ENCODE results near the gene DGKD. TPM values are rescaled to one million over a fixed set of nuclear protein-coding genes. Genes with fewer than 3 reads are reported as not detected.
A peak's percentile ranks its signal among the peaks of the same experiment; 100 is the strongest.

DGKD gene
- total RNA-seq, 2 donors from 2014 or later, result 21.5 to 63.1 TPM

DNA sequence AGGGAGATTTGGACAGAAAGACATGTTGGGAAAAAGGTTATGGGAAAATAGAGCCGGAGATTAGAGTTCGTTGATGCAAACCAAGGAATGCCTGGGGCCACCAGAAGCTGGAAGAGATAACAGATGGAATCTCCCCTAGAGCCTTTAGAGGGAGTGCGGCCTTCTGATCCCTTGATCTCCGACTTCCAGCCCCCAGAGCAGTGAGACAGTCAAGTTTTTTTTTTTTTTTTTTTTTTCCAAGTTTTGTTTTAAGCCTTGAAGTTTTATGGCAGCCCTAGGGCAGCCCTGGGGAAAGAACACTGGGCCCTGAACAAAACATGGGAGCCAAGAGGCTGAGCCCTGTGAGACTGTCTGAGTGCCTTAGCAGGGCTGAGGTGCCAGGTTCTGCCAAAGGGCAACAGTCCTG, 6.5 kb downstream of the DGKD start:
- H3K27ac ChIP-seq, result no peak overlapping the region
- no peak overlapping the region for H3K4me3 ChIP-seq
- no peak for DNase-seq (ENCODE audit: low spot score)
- no peaks in the 10 kb centered on the region for H3K27me3 ChIP-seq (replicated peaks; ENCODE audit: insufficient read depth)
- no peaks in the 10 kb centered on the region for H3K4me1 ChIP-seq (replicated peaks)
- intact Hi-C loops (cut with DNase I), result no loop called here
- no peaks in the 10 kb centered on the region for H3K9me3 ChIP-seq
- no peaks in the 10 kb centered on the region for H3K36me3 ChIP-seq
- no peak for TF ChIP-seq POLR2AphosphoS5 (IDR thresholded peaks at IDR 0.05)
- no peak for TF ChIP-seq POLR2A (IDR thresholded peaks at IDR 0.05)
- WGBS, result 65% methylated on average over 4 of the region's 4 CpGs

DNA sequence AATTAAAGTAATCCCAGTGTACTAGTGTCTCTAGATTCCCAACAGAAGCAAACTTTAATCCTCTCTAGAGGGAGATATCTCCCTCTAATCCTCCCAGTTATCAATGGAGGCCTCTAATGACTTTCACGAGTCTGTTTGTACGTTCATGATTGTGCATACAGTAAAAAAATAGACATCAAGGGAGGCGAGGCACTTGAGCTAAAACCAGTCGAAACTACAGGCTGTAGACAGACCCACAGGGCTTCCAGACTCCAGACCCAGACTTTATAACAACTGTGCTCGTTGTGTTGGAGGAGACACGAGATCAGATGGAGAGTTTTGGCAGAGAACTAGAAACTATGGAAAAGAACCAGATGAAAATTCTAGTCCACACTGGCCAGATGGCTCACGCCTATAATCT, 7.0 kb downstream of the DGKD start:
- Histone ChIP-seq H3K27me3 (replicated peaks; ENCODE audit: insufficient read depth) (no peaks in the 10 kb centered on the region), H3K4me3 (no peak overlapping the region), H3K36me3 (no peaks in the 10 kb centered on the region), H3K4me1 (replicated peaks) (no peaks in the 10 kb centered on the region), H3K27ac (peak overlapping the region in 1 of 2 donors; percentile 10), H3K9me3 (no peaks in the 10 kb centered on the region)
- intact Hi-C loops (cut with DNase I), result no loop called here
- TF ChIP-seq, protein P1, sequence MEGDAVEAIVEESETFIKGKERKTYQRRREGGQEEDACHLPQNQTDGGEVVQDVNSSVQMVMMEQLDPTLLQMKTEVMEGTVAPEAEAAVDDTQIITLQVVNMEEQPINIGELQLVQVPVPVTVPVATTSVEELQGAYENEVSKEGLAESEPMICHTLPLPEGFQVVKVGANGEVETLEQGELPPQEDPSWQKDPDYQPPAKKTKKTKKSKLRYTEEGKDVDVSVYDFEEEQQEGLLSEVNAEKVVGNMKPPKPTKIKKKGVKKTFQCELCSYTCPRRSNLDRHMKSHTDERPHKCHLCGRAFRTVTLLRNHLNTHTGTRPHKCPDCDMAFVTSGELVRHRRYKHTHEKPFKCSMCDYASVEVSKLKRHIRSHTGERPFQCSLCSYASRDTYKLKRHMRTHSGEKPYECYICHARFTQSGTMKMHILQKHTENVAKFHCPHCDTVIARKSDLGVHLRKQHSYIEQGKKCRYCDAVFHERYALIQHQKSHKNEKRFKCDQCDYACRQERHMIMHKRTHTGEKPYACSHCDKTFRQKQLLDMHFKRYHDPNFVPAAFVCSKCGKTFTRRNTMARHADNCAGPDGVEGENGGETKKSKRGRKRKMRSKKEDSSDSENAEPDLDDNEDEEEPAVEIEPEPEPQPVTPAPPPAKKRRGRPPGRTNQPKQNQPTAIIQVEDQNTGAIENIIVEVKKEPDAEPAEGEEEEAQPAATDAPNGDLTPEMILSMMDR (IDR thresholded peaks at IDR 0.05), result no peak
- TF ChIP-seq POLR2AphosphoS5 (IDR thresholded peaks at IDR 0.05), result no peak
- no peak for TF ChIP-seq POLR2A (IDR thresholded peaks at IDR 0.05)
- WGBS, result 64% methylated on average over 7 of the region's 7 CpGs
- no peak for DNase-seq (ENCODE audit: low spot score)

DNA sequence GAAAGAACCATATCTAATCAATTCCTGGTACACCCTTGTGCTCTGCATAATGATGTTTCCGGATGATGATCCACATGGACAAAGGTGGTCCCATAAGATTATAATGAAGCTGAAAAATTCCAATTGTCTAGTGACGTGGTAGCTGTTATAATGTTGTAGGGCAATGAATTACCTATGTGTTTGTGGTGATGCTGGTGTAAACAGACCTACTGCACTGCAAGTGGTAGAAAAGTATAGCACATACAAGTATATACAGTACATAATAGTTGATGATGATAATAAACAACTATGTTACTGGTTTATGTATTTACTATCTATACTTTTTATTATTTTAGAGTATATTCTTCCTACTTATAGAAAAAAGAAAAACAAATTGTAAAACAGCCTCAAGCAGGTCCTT, 8.4 kb downstream of the DGKD start:
- TF ChIP-seq POLR2AphosphoS5 (IDR thresholded peaks at IDR 0.05) (no peak), POLR2A (IDR thresholded peaks at IDR 0.05) (no peak)
- TF ChIP-seq, protein P1 (IDR thresholded peaks at IDR 0.05), result no peak
- H3K36me3 ChIP-seq, result no peaks in the 10 kb centered on the region
- 74% methylated on average over 2 of the region's 2 CpGs for WGBS

DNA sequence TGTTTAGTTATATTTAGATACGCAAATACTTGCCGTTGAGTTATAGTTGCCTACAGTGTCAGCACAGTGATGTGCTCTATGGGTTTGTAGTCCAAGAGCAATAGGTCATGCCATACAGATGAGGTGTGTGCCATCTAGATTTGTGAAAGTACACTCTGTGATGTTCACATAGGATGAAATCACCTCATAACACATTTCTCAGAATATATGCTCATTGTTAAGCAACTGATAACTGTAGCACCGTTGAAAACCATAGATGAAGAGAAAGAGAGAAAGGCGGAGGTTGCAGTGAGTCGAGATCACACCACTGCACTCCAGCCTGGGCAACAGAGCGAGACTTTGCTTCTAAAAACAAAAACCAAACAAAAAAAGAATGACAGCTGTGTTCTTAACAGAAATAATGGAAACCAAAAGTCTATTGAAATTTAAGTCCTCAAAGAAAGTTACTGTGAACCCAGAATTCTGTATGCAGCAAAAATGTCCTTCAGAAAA, 9.5 kb downstream of the DGKD start:
- 96% methylated on average over 6 of the region's 6 CpGs for WGBS
- no peaks in the 10 kb centered on the region for H3K9me3 ChIP-seq
- no peaks in the 10 kb centered on the region for H3K27me3 ChIP-seq (replicated peaks; ENCODE audit: insufficient read depth)
- intact Hi-C loops (cut with DNase I), result no loop called here
- peaks cover 4% of the 10 kb centered on the region for H3K4me1 ChIP-seq (replicated peaks)
- no peaks in the 10 kb centered on the region for H3K36me3 ChIP-seq
- TF ChIP-seq POLR2A (IDR thresholded peaks at IDR 0.05) (no peak), POLR2AphosphoS5 (IDR thresholded peaks at IDR 0.05) (no peak)
- TF ChIP-seq, protein P1 (IDR thresholded peaks at IDR 0.05), result no peak
- DNase-seq (ENCODE audit: low spot score), result no peak
- no peak overlapping the region for H3K27ac ChIP-seq
- H3K4me3 ChIP-seq, result no peak overlapping the region

More for the DNA sequence above, 8.4 kb downstream of the DGKD start:
- no peak overlapping the region for H3K4me3 ChIP-seq
- no peak overlapping the region for H3K27ac ChIP-seq
- H3K9me3 ChIP-seq, result no peaks in the 10 kb centered on the region
- H3K4me1 ChIP-seq (replicated peaks), result no peaks in the 10 kb centered on the region
- no peaks in the 10 kb centered on the region for H3K27me3 ChIP-seq (replicated peaks; ENCODE audit: insufficient read depth)
- DNase-seq (ENCODE audit: low spot score), result no peak
- intact Hi-C loops (cut with DNase I), result no loop called here

DNA sequence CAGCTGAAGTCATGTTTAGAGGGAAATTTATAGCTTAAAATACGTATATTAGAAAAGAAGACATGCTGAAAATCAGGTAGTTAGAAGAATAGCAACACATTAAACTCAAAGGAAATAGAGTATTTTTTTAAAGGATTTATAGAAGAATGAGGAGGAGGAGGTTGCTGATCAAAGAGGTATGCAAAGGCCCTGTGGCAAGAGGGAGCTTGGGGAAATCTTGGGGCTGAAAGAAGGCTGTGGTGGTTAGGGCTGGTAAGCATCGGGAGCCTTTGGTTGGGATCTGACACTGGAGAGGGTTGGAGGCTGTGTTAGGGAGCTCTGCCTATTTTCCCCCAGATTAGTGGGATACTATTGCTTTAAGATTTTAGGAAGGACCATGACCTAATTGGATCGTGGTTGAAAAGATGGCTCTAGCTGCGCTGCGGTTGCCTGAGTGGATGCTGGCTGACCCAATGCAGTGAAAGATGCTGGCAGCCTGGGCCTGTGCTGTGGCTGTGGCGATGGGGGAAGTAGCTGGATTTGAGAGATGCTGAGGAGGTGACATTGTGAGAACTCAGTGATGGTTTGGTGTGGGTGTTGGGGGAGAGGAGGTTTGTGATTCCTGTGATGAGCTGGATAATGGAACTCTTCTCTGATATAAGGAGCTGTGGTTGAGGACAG, 11.7 kb downstream of the DGKD start:
- TF ChIP-seq POLR2AphosphoS5 (IDR thresholded peaks at IDR 0.05) (no peak), POLR2A (IDR thresholded peaks at IDR 0.05) (no peak)
- TF ChIP-seq, protein P1 (IDR thresholded peaks at IDR 0.05), result no peak
- 96% methylated on average over 6 of the region's 6 CpGs for WGBS
- Histone ChIP-seq H3K27me3 (replicated peaks; ENCODE audit: insufficient read depth) (no peaks in the 10 kb centered on the region), H3K27ac (no peak overlapping the region), H3K4me3 (no peak overlapping the region), H3K9me3 (no peaks in the 10 kb centered on the region), H3K4me1 (replicated peaks) (peaks cover 4% of the 10 kb centered on the region), H3K36me3 (no peaks in the 10 kb centered on the region)
- no peak for DNase-seq (ENCODE audit: low spot score)
- intact Hi-C loops (cut with DNase I), result no loop called here

Data from prostate gland (tissue), 2 donors.